Hepatocyte (in vitro differentiated cells): ENCODE data around the gene PCDH9. TPM values are rescaled to one million over a fixed set of nuclear protein-coding genes. Genes with fewer than 3 reads are reported as not detected.

Experiments
- DNase-seq: peaks from one replicate; pipeline ENCODE4 v3.0.0-alpha.2; 2016; ENCODE audit warnings: low spot score
- H2AFZ ChIP-seq: fragments of 200-600 bp; sonication (generic); 2 replicates; pipeline ENCODE4 v1.6.0; 2016; ENCODE audit warnings: antibody characterized with exemption, mild to moderate bottlenecking
- H3K27ac ChIP-seq: fragments of 200-600 bp; sonication (generic); 2 replicates; pipeline ENCODE4 v1.5.1; 2016; ENCODE audit warnings: mild to moderate bottlenecking
- H3K27me3 ChIP-seq: fragments of 200-600 bp; sonication (generic); 2 replicates; pipeline ENCODE4 v1.6.1; 2016
- H3K36me3 ChIP-seq: fragments of 200-600 bp; sonication (generic); replicated peaks from 2 replicates; pipeline ENCODE4 v1.5.1; 2016; ENCODE audit warnings: low read depth; ENCODE audit not compliant: insufficient read depth
- H3K4me1 ChIP-seq: fragments of 200-600 bp; sonication (generic); 2 replicates; pipeline ENCODE4 v1.5.1; 2016; ENCODE audit warnings: mild to moderate bottlenecking, moderate library complexity; ENCODE audit not compliant: insufficient read depth
- H3K4me2 ChIP-seq: fragments of 200-600 bp; sonication (generic); 2 replicates; pipeline ENCODE4 v1.6.0; 2016
- H3K4me3 ChIP-seq: fragments of 200-600 bp; sonication (generic); 2 replicates; pipeline ENCODE4 v1.5.1; 2016; ENCODE audit warnings: mild to moderate bottlenecking
- H3K79me2 ChIP-seq: fragments of 200-600 bp; sonication (generic); 2 replicates; pipeline ENCODE4 v1.6.0; 2017; ENCODE audit warnings: mild to moderate bottlenecking
- H3K9me2 ChIP-seq: fragments of 200-600 bp; sonication (generic); replicated peaks from 2 replicates; pipeline ENCODE4 v1.6.0; 2017; ENCODE audit warnings: mild to moderate bottlenecking; ENCODE audit not compliant: insufficient read depth
- H3K9me3 ChIP-seq: fragments of 200-600 bp; sonication (generic); 2 replicates; pipeline ENCODE4 v1.5.1; 2016; ENCODE audit warnings: low read depth, mild to moderate bottlenecking
- H4K20me1 ChIP-seq: fragments of 200-600 bp; sonication (generic); 2 replicates; pipeline ENCODE4 v1.6.0; 2016; ENCODE audit warnings: mild to moderate bottlenecking; ENCODE audit not compliant: insufficient read depth, poor library complexity, severe bottlenecking
- EZH2 ChIP-seq: fragments of 200-600 bp; sonication (generic); IDR thresholded peaks from 2 replicates; pipeline ENCODE4 v1.6.1; 2016; ENCODE audit warnings: antibody characterized with exemption, mild to moderate bottlenecking, borderline replicate concordance
- EZH2phosphoT487 ChIP-seq: fragments of 200-600 bp; sonication (generic); IDR thresholded peaks from one replicate; pipeline ENCODE4 v1.6.1; 2018; ENCODE audit warnings: antibody characterized with exemption, mild to moderate bottlenecking, low read depth, moderate library complexity; ENCODE audit not compliant: unreplicated experiment, severe bottlenecking
- WGBS: methylation state at CpG from one replicate; pipeline ENCODE4 v1.1.6; 2016; ENCODE audit warnings: low lambda C conversion rate; ENCODE audit errors: missing lambda C conversion rate; 5-methylcytosine and 5-hydroxymethylcytosine counted together
- polyA plus RNA-seq: library from polyadenylated mRNA; unstranded; fragments of >200 nt; fragmentation: Nextera tagmentation; extraction: Ambion mirVana; gene quantifications from 2 replicates; pipeline ENCODE4 v1.2.1, GENCODE V29; 2016
- total RNA-seq: library from RNA; depleted of rRNA; stranded (reverse); fragments of >200 nt; gene quantifications from 2 replicates; pipeline ENCODE4 v1.2.3, GENCODE V29; 2014
- TF ChIP-seq, protein P1 (sequence below): fragments of 200-600 bp; sonication (generic); IDR thresholded peaks from 2 replicates; pipeline ENCODE4 v1.5.1; 2016; ENCODE audit warnings: antibody characterized with exemption, mild to moderate bottlenecking; ENCODE audit not compliant: poor library complexity

The PCDH9 gene
- total and polyA plus RNA-seq, 2 experiments from 2014 or later = 6.9 to 15.0 TPM

DNA sequence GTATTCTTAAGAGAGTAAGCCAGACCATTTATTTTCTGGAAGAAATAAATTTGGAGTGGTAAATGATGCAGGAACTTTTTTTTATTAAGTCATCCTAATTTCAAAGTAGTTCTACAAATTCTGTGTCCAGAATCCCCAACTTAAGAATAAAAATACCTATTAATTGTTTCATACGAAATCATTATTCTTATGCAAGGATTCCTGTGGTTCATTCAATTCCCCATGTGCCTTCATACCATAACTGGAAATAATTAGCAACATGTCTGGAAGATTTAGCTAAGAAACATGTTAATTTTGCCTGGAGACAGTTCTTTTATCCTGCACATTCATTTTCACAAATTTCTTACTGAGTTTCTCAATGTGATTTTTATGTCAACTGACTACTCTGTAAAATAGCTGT is 408.6 kb downstream of the PCDH9 start:
- no peak overlapping the region for H3K27ac ChIP-seq
- no peaks in the 10 kb centered on the region for H3K9me3 ChIP-seq
- H3K9me2 ChIP-seq = no peaks in the 10 kb centered on the region
- no peak overlapping the region for H3K4me3 ChIP-seq
- no peak overlapping the region for H2AFZ ChIP-seq
- no peaks in the 10 kb centered on the region for H4K20me1 ChIP-seq
- H3K4me2 ChIP-seq = no peak overlapping the region
- H3K36me3 ChIP-seq = no peaks in the 10 kb centered on the region
- no peaks in the 10 kb centered on the region for H3K27me3 ChIP-seq
- no peaks in the 10 kb centered on the region for H3K79me2 ChIP-seq
- TF ChIP-seq, protein P1, sequence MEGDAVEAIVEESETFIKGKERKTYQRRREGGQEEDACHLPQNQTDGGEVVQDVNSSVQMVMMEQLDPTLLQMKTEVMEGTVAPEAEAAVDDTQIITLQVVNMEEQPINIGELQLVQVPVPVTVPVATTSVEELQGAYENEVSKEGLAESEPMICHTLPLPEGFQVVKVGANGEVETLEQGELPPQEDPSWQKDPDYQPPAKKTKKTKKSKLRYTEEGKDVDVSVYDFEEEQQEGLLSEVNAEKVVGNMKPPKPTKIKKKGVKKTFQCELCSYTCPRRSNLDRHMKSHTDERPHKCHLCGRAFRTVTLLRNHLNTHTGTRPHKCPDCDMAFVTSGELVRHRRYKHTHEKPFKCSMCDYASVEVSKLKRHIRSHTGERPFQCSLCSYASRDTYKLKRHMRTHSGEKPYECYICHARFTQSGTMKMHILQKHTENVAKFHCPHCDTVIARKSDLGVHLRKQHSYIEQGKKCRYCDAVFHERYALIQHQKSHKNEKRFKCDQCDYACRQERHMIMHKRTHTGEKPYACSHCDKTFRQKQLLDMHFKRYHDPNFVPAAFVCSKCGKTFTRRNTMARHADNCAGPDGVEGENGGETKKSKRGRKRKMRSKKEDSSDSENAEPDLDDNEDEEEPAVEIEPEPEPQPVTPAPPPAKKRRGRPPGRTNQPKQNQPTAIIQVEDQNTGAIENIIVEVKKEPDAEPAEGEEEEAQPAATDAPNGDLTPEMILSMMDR = no peak
- TF ChIP-seq EZH2 (no peak), EZH2phosphoT487 (no peak)
- DNase-seq = no peak
- WGBS = 75% methylated on average over 1 of the region's 1 CpG
- H3K4me1 ChIP-seq = no peaks in the 10 kb centered on the region

DNA sequence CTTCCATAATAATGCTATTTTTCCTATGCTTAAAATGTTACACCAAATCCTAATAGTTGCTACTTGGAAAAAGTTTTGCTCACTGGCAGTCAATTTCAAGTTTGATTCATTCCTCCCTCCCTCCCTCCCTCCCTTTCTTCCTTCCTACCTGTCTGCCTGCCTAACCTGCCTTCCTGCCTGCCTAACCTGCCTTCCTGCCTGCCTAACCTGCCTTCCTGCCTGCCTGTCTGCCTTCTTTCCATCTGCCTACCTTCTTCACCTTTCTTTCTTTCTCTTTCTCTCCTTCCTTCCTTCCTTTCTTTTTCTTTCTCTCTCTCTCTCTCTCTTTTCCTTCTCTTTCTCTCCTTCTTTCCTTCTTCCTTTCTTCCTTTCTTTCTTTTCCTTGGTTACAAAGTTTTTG is 418.7 kb downstream of the PCDH9 start:
- H3K9me2 ChIP-seq = no peaks in the 10 kb centered on the region
- no peaks in the 10 kb centered on the region for H3K36me3 ChIP-seq
- H3K27ac ChIP-seq = no peak overlapping the region
- no peaks in the 10 kb centered on the region for H3K9me3 ChIP-seq
- H2AFZ ChIP-seq = no peak overlapping the region
- H3K27me3 ChIP-seq = no peaks in the 10 kb centered on the region
- no peak for DNase-seq
- no peaks in the 10 kb centered on the region for H3K4me1 ChIP-seq
- H4K20me1 ChIP-seq = no peaks in the 10 kb centered on the region
- H3K4me2 ChIP-seq = no peak overlapping the region
- H3K79me2 ChIP-seq = no peaks in the 10 kb centered on the region
- no peak for TF ChIP-seq EZH2phosphoT487
- TF ChIP-seq, protein P1 = no peak
- TF ChIP-seq EZH2 = no peak
- no peak overlapping the region for H3K4me3 ChIP-seq

DNA sequence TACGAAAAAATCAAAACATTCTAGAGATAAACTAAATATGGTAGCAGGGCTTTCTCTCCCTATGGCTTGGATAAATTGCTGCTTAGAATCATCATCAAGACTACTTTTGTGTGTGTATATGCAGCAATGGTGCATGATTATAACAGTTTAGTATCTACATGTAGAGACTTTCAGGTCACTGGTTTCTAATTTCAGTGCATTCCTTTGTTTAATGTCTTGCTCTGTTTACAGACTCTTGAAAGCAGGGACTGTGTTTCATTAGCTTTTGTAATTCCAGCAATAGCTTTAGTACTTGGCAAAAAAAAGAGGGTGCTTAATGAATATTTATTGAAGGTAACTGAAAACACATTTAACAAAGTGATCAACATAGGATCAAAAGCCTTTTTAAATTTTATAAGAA is 420.7 kb downstream of the PCDH9 start:
- WGBS = 57% methylated on average over 1 of the region's 1 CpG
- no peak for DNase-seq
- H2AFZ ChIP-seq = no peak overlapping the region

More for the DNA sequence above, 420.7 kb downstream of the PCDH9 start:
- H3K9me2 ChIP-seq = no peaks in the 10 kb centered on the region
- H3K36me3 ChIP-seq = no peaks in the 10 kb centered on the region
- no peaks in the 10 kb centered on the region for H3K79me2 ChIP-seq
- TF ChIP-seq EZH2 (no peak), EZH2phosphoT487 (no peak)
- TF ChIP-seq, protein P1 = no peak
- H3K4me2 ChIP-seq = no peak overlapping the region
- H3K4me1 ChIP-seq = peaks cover 3% of the 10 kb centered on the region
- no peaks in the 10 kb centered on the region for H3K27me3 ChIP-seq
- H3K4me3 ChIP-seq = no peak overlapping the region
- no peaks in the 10 kb centered on the region for H3K9me3 ChIP-seq
- H3K27ac ChIP-seq = no peak overlapping the region
- H4K20me1 ChIP-seq = no peaks in the 10 kb centered on the region
